Measurements from ENCODE around the gene DLAT.

Gene DLAT

DNA sequence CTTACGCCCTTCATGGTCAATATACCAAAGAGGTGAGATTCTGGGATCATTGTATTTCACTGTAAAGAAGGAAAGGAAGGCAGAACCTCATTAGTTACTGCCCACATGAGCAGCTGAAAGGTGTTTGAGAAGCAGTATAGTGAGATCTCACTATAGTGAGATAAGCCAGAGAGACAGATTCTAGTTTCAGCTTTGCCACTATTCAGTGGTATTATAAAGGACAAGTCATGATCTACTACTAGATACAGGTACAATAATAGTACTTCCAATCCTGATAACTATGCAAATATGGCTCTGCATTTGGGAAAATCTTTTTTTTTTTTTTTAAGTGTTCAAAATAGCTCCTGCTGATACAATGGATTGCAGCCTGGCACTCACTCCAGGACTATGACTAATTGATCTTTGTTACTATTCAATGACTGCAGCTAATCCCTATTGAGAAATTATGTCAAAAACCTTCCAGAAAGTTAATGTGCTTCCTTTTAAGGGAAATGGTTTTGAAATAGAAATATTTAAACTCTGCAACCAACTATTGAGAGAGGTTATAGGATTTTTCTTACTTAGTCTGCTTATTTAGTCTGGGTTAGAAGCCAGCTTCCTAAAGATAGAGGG, 8.3 kb upstream of the DLAT start:
- no peak for DNase-seq (ENCODE audit: low read depth in 1 of 2, low spot score in 1 of 2)
- Histone ChIP-seq H3K27me3 (ENCODE audit: insufficient read depth, poor library complexity, severe bottlenecking) (no peaks in the 10 kb centered on the region), H3K27ac (replicated peaks) (no peak overlapping the region), H3K4me3 (replicated peaks; ENCODE audit: insufficient read depth, low read length) (no peak overlapping the region)
- TF ChIP-seq, protein P1, sequence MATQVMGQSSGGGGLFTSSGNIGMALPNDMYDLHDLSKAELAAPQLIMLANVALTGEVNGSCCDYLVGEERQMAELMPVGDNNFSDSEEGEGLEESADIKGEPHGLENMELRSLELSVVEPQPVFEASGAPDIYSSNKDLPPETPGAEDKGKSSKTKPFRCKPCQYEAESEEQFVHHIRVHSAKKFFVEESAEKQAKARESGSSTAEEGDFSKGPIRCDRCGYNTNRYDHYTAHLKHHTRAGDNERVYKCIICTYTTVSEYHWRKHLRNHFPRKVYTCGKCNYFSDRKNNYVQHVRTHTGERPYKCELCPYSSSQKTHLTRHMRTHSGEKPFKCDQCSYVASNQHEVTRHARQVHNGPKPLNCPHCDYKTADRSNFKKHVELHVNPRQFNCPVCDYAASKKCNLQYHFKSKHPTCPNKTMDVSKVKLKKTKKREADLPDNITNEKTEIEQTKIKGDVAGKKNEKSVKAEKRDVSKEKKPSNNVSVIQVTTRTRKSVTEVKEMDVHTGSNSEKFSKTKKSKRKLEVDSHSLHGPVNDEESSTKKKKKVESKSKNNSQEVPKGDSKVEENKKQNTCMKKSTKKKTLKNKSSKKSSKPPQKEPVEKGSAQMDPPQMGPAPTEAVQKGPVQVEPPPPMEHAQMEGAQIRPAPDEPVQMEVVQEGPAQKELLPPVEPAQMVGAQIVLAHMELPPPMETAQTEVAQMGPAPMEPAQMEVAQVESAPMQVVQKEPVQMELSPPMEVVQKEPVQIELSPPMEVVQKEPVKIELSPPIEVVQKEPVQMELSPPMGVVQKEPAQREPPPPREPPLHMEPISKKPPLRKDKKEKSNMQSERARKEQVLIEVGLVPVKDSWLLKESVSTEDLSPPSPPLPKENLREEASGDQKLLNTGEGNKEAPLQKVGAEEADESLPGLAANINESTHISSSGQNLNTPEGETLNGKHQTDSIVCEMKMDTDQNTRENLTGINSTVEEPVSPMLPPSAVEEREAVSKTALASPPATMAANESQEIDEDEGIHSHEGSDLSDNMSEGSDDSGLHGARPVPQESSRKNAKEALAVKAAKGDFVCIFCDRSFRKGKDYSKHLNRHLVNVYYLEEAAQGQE (IDR thresholded peaks at IDR 0.05; ENCODE audit: insufficient replicate concordance, low read depth): no peak
- TF ChIP-seq POLR2AphosphoS5 (IDR thresholded peaks at IDR 0.05; ENCODE audit: low read depth) (no peak), GABPA (IDR thresholded peaks at IDR 0.05; ENCODE audit: low read depth) (no peak)
- TF ChIP-seq, protein P2, sequence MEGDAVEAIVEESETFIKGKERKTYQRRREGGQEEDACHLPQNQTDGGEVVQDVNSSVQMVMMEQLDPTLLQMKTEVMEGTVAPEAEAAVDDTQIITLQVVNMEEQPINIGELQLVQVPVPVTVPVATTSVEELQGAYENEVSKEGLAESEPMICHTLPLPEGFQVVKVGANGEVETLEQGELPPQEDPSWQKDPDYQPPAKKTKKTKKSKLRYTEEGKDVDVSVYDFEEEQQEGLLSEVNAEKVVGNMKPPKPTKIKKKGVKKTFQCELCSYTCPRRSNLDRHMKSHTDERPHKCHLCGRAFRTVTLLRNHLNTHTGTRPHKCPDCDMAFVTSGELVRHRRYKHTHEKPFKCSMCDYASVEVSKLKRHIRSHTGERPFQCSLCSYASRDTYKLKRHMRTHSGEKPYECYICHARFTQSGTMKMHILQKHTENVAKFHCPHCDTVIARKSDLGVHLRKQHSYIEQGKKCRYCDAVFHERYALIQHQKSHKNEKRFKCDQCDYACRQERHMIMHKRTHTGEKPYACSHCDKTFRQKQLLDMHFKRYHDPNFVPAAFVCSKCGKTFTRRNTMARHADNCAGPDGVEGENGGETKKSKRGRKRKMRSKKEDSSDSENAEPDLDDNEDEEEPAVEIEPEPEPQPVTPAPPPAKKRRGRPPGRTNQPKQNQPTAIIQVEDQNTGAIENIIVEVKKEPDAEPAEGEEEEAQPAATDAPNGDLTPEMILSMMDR (IDR thresholded peaks at IDR 0.05; ENCODE audit: insufficient read depth, low read length): no peak

DNA sequence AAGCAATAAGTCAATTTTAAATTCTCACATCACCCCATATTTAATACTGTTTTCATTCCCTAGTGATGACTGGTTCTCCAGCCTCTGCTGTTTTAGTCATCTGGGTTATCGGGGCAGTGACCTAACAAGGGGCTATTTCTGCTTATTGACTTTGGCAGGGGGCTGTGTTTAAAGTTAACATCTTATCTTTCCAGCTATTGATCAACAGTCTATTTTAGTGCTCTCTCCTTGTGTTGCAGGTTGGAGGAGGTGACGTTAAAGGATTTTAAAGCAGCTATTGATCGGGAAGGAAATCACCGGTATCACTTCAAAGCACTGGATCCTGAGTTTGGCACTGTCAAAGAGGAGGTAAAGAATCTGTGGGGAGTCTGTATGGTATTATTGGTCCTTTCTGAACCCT, 7.7 kb upstream of the DLAT start:
- no peak for DNase-seq (ENCODE audit: low read depth in 1 of 2, low spot score in 1 of 2)
- no peak for TF ChIP-seq POLR2AphosphoS5 (IDR thresholded peaks at IDR 0.05; ENCODE audit: low read depth)
- TF ChIP-seq, protein P1 (IDR thresholded peaks at IDR 0.05; ENCODE audit: insufficient replicate concordance, low read depth): no peak
- TF ChIP-seq, protein P2 (IDR thresholded peaks at IDR 0.05; ENCODE audit: insufficient read depth, low read length): no peak
- no peak for TF ChIP-seq GABPA (IDR thresholded peaks at IDR 0.05; ENCODE audit: low read depth)
- TF ChIP-seq SPI1 (IDR thresholded peaks at IDR 0.05; ENCODE audit: borderline replicate concordance, low read depth): no peak
- no peaks in the 10 kb centered on the region for H3K27me3 ChIP-seq (ENCODE audit: insufficient read depth, poor library complexity, severe bottlenecking)
- no peak overlapping the region for H3K4me3 ChIP-seq (replicated peaks; ENCODE audit: insufficient read depth, low read length)
- H3K27ac ChIP-seq (replicated peaks): no peak overlapping the region

DNA sequence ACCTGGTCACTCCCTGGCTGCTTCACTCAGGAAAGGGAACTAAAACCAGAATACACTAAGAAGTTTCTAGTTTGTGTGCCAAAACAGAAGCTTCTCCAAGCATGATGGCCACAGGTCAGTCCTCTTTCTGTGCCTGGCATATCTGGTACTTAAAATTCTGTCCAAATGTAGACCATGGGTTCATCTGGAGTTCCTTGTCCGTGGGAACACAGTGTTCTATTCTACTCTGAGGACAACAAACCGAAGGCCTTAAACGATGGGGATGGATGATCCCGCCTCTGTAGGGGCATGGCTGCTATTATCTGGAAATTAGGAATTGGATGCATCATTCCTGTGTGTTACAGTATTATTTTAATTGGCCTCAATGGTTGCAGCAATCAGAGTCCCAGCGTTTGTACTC, 6.1 kb upstream of the DLAT start:
- Histone ChIP-seq H3K27ac (replicated peaks) (no peak overlapping the region), H3K27me3 (ENCODE audit: insufficient read depth, poor library complexity, severe bottlenecking) (no peaks in the 10 kb centered on the region), H3K4me3 (replicated peaks; ENCODE audit: insufficient read depth, low read length) (no peak overlapping the region)
- no peak for TF ChIP-seq SPI1 (IDR thresholded peaks at IDR 0.05; ENCODE audit: borderline replicate concordance, low read depth)
- TF ChIP-seq, protein P2 (IDR thresholded peaks at IDR 0.05; ENCODE audit: insufficient read depth, low read length): no peak
- TF ChIP-seq, protein P1 (IDR thresholded peaks at IDR 0.05; ENCODE audit: insufficient replicate concordance, low read depth): no peak
- no peak for TF ChIP-seq GABPA (IDR thresholded peaks at IDR 0.05; ENCODE audit: low read depth)
- TF ChIP-seq POLR2AphosphoS5 (IDR thresholded peaks at IDR 0.05; ENCODE audit: low read depth): no peak
- DNase-seq (ENCODE audit: low read depth in 1 of 2, low spot score in 1 of 2): no peak

Data from HL-60 (cell line).